SIG-M5 (cell line): Measurements from ENCODE around the gene MT3.

Experiments
- DNase-seq: peaks from one replicate; lab custom pipeline; 2025; lab: John Stamatoyannopoulos, UW

The MT3 gene

DNA sequence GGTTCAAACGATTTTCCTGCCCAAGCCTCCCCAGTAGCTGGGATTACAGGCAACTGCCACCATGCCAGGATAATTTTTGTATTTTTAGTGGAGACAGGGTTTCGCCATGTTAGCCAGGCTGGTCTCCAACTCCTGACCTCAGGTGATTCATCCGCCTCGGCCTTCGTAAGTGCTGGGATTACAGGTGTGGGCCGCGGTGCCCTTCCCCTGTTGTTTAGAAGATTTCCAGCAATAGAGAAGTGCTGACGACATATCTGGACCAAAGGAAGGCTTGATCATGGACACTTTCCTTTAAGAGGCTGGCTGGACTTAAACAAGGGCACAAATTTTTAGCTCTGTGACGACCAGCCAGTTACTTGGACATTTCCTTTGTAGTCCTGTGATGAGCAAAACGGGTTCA is 41.9 kb downstream of the MT3 start:
- DNase-seq: no peak

DNA sequence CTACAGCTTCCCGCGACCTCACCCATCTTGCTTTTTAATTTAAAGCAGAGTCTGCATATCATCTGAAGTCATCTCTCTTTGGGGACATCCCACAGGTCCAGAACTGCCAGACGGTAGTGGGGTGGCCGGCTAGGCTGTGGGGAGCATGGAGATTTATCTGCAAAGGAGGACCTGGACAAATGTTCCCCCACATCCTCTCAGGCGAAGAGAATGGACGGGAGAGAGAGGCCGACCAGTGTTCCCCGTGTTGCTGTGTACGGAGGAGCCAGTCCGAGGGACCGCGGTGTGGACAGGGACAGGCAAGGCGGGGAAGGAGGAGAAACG is 42.5 kb downstream of the MT3 start:
- no peak for DNase-seq

DNA sequence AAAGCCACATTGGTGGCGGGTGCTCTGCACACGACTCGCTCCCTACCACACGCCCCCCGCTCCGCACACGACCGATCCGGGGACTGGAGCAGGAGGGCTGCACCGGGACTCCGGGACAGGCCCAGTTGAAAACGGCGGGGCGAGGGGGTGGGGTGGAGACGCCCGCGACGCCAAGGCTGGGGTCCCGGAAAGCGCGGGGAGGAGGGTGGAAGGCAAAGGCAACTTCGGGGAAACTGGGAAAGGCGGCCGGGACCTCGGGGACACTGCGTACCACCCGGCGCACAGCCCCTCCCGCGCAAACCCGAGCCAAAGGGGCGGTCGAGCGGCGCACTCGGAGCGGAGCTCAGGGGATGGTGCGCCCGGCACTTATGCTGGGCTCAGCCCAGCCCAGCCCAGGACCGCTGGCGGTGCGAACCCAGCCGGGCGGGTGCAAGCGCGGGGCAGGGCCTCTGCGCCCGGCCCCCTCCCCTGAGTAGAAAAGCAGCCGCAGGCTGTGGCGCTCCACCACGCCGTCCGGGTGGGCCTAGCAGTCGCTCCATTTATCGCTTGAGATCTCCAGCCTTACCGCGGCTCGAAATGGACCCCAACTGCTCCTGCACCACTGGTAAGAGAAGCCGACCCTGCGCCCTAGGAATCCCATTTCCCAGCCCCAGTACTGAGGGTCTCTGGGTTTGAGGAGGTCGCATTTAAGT is 43.0 kb downstream of the MT3 start, which contains the start of gene MT1M:
Gene MT1M (plus strand): TSS at position 504 of the 692 bp plus-strand sequence. CDS start 73 bp downstream, at position 577.
- DNase-seq: no peak

DNA sequence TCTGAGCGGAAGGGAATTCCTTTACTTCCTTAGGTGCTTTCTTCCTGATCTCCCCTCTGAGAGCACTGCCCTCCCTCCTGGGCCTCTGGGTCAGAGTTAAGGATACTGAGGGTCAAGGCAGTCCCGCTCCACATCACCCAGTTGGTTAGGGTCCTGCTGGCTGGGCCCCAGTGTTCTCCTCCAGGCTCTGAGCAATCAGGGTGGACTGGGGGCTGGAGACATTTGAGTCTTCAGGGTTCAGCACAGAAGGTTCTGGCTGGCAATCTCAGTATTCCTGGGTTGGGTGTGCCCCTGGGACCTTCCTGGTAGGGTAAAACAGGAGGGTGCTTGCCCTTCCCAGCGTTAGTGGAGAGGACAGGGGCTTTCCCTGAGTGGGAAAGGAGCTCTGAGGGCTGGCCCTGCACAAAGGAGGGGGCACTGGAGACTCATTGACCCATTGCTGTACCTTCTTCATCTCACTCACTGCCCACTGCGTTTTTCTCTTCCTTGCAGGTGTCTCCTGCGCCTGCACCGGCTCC is 43.6 kb downstream of the MT3 start:
- no peak for DNase-seq

DNA sequence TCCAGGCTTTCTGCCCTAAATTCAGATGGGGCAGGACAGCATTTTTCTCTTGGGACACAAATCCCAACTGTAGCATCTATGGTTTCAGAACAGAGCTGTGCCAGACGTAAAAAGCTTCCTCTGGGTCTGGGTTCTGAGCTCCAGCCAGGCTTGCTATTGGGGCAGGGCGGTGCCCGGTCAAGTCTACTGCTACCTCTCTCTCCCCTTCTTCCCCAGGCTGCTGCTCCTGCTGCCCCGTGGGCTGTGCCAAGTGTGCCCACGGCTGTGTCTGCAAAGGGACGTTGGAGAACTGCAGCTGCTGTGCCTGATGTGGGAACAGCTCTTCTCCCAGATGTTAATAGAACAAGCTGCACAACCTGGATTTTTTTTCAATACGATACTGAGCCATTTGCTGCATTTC is 44.2 kb downstream of the MT3 start:
- no peak for DNase-seq

DNA sequence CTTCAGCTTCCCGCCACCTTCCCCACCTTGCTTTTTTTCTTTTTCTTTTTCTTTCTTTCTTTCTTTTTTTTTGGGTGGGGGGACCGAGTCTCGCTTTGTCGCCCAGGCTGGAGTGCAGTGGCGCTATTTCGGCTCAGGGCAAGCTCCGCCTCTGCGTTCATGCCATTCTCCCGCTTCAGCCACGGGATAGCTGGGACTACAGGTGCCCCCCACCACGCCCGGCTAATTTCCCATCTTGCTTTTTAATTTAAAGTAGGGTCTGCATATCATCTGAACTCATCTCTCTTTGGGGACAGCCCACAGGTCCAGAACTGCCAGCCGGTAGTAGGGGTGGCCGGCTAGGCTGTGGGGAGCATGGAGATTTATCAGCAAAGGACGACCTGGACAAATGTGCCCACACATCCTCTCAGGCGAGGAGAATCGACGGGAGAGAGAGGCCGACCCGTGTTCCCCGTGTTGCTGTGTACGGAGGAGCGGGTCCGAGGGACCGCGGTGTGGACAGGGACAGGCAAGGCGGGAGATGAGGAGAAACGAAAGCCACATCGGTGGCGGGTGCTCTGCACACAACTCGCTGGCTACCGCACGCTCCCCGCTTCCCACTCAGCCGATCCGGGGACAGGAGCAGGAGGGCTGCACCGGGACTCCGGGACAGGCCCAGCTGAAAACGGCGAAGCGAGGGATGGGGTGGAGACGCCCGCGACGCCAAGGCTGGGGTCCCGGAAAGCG is 45.5 kb downstream of the MT3 start:
- DNase-seq: no peak

DNA sequence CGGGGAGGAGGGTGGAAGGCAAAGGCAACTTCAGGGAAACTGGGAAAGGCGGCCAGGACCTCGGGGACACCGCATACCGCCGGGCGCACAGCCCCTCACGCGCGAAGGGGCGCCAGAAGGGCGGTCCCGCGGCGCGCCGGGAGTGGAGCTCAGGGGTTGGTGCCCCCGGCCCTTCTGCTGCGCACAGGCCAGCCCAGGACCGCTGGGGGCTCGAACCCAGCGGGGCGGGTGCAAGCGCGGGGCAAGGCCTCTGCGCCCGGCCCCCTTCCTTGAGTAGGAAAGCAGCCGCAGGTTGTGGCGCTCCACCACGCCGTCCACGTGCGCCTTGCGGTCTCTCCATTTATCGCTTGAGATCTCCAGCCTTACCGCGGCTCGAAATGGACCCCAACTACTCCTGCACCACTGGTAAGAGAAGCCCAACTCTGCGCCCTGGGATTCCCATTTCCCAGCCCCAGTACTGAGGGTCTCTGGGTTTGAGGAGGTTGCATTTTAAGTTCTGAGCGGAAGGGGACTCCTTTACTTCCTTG is 46.2 kb downstream of the MT3 start:
- DNase-seq: no peak

DNA sequence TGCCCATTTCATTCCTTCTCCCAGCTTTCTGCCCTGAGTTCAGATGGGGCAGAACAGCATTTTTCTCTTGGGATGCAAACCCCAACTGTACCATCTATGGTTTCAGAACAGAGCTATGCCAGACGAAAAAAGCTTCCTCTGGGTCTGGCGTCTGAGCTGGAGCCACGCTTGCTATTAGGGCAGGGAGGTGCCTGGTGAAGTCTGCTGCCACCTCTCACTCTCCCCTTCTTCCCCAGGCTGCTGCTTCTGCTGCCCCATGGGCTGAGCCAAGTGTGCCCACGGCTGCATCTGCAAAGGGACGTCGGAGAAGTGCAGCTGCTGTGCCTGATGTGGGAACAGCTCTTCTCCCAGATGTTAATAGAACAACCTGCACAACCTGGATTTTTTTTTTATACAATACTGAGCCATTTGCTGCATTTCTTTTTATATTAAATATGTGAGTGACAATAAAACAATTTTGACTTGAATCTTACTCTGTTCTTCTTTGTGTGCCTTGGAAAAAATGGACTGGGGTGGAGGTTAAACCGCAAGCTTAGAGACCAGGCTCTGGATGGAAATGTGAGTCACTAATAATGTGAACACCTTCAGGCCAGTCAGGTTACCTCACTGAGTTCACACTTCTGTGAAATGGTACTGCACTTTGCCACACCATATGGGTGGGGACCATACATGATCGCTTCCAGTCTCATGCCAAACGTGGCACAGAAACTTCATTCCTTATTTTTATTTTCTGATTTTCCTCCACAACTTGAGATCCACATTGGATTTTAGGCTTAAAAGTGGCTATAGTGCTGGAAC is 47.5 kb downstream of the MT3 start:
- DNase-seq: no peak

DNA sequence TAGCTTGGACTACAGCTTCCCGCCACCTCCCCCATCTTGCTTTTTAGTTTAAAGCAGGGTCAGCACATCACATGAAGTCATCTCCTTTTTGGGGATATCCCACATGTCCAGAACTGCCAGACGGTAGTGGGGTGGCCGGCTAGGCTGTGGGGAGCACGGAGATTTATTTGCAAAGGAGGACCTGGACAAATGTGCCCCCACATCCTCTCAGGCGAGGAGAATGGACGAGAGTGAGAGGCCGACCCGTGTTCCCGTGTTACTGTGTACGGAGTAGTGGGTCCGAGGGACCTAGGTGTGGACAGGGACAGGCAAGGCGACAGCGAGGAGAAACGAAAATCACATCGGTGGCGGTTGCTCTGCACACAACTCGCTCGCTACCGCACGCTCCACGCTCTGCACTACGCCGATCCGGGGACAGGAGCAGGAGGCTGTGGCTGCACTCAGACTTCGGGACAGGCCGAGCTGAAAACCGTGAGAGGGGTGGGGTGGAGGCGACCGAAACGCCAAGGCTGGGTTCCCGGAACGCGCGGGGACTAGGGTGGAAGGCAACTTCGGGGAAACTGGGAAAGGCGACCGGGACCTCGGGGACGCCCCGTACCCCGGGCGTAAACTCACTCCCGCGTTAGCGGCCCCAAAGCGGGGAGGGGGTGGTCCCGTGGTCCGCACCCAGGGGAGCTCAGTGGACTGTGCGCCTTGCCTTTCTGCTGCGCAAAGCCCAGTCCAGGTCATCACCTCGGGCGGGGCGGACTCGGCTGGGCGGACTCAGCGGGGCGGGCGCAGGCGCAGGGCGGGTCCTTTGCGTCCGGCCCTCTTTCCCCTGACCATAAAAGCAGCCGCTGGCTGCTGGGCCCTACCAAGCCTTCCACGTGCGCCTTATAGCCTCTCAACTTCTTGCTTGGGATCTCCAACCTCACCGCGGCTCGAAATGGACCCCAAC is 48.8 kb downstream of the MT3 start, which contains the start of gene MT1A:
Gene MT1A (plus strand): TSS at position 853 of the 937 bp plus-strand sequence. CDS start 73 bp downstream, at position 926.
- DNase-seq: no peak

DNA sequence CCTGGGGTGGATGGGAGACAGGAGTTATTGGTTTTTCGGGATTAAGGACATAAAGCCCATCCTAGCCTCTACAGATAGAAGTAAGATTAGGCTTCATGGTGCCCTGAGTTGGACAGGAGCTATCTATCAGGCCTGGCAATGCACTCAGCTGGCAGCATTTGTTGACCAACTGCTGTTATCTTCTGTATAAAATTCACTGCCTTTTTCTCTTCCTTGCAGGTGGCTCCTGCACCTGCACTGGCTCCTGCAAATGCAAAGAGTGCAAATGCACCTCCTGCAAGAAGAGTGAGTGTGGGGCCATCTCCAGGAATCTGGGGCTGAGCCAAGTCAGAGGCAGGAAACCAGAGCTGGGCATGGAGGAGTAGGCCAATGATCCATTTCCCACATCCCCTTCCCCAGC is 49.7 kb downstream of the MT3 start:
- DNase-seq: no peak

DNA sequence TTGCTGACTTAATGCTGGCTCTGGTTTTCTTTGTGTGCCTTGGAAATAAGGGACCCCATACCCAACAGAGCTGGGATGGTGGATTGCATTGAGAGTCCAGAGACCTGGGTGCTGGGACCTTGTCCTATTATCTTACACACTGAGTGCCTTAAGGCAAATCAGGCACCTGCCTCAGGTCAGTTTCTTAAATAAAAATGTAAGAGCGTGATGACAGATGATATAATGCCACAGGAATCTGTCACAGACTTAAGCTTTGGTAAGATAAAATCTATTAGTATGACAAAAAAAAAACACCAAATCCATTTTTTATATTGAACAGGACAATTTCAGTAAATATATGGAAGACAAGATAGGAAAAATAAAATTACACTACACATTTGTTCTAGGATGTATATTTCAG is 50.7 kb downstream of the MT3 start:
- DNase-seq: no peak
